HG02588 (cell line): Measurements from ENCODE around the gene HSPB6.
A peak's percentile ranks its signal among the peaks of the same experiment; 100 is the strongest.

Experiments
- ATAC-seq: cut with Tn5 transposase; IDR thresholded peaks from one replicate; pipeline ENCODE4 v1.9.1; 2021; ENCODE audit warnings: mild to moderate bottlenecking, moderate library complexity; ENCODE audit not compliant: unreplicated experiment

Gene HSPB6

DNA sequence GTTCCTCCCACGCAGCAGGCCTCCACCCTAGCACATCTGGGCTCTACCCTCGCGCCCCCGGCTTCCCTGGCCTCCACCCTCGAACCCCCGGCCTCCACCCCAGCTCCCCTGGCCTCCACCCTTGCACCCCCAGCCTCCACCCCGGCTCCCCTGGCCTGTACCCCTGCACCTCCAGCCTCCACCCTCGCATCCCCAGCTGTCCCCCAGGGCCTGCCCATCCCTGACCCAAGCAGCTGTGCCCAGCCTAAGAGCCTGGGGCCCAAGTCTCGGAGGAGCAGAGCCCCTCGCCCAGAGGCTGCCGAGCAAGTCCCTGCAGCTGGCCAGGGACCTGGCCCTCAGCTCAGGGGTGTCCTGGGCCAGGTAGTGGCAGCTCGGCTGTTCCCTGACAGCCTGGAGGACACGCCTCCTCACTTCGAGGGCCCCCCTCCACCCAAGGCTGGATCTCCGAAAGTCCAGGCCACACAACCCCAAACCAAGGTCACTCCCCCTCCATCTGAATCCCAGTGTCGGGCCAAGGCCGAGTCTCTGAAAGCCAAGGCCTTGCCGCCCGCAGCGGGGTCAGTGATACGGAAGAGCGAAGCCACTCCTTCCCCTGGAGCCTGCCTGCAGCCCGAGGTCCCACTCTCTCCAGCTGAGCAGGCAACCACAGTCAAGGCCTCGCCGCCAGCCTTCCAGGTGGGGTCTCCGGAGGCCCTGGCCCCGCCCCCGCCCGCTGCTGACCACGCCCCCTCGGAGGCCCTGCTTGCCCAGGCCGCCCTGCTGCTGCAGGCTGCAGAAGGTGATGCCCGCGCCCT is 10.7 kb upstream of the HSPB6 start:
- no peak for ATAC-seq

DNA sequence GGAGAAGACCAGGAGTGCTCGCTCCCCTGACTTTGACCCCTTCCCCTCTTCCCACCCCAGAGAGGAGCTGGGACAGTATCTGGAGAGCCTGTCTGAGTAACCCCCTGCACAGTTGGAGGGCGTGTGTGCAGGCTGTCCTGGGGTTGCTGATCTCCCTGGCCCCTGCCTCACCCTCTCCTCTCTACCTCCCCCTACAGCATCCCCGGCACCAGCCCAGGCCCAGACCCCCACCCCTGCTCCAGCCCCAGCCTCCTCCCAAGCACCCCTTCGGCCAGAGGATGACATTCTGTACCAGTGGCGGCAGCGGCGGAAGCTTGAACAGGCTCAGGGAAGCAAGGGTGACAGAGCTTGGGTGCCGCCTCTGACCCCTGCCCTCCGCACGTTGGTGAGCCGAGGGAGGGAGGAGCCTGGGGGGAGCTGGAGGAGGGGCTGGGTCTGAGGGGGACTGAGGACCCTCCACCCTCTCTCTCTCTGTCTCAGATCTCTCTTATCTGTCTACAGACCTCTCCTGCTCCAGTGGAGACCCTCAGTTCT is 9.8 kb upstream of the HSPB6 start:
- no peak for ATAC-seq

DNA sequence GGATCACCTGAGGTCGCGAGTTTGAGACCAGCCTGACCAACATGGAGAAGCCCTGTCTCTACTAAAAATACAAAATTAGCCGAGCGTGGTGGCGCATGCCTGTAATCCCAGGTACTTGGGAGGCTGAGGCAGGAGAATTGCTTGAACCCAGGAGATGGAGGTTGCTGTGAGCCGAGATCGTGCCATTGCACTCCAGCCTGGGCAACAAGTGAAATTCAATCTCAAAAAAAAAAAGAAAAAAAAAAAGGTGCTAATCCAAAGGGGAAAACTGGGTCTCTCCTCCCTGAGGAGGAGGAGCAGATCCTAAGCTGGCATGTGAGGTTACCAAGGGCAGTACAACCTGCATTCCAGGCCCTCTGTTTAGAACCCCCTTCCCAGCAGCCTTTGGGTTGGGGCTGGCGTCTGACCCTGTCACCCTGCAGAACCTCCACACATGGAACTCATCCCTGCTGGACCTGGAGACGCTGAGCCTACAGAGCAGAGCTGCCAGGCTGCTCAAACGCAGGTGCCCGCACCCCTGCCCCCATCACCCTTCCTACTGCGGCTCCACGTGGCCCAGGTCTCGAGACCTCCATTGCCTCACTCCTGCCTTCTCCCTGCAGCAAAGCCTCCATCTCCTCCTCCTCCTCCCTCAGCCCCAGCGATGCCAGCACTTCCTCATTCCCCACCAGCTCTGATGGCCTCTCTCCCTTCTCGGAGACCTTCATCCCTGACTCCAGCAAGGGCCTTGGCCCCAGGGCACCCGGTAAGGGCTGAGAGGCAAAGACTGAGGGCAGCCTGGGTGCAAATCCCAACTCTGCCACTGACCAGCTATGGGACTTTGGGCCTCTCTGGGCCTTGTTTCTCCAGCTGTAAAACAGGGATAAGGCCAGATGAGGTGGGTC is 7.8 kb upstream of the HSPB6 start:
- no peak for ATAC-seq

DNA sequence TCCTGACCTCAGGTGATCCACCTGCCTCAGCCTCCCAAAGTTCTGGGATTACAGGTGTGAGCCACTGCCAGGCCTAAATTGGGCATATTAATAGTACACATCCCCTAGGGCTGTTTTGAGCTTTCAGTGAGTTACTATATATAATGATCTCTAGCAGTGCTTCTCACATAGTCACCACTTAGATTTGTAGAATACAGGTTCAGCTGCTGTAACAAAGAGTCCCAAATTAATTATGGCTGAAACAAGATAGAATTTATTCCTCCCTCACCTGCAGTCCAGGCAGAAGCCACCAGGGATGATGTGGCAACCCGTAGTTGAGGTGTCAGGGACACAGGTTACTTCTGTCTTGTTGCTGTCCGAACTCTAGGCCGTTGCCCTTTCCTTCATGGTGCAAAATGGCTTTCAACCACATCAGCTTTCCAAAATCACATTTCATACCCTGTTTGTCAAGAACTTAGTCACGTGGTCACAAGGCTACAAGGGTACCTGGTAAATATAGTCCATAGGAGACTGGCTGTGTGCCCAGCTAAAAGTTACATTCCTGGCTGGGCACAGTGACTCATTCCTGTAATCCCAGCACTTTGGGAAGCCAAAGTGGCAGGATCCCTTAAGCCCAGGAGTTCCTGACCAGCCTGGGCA is 4.0 kb upstream of the HSPB6 start:
- ATAC-seq: no peak

DNA sequence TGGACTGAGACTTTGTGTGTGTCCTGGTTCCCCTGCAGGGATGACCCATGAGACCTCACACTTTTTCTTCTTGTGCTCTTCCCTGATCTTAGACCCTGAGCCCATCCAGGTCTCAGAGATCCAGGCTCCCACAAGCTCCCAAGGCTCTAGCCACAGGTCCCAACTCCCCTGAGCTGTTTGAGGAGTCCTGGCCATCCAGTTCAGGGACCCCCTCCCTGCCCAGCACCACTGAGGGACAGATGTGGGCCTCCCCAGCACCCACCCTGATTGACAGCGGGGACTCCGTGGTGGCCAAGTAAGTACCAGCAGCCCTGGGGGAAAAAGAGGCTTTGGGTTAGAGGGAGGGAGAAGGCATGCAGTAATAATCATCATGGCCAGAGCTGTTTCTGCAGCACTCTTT is 2.9 kb upstream of the HSPB6 start:
- no peak for ATAC-seq

DNA sequence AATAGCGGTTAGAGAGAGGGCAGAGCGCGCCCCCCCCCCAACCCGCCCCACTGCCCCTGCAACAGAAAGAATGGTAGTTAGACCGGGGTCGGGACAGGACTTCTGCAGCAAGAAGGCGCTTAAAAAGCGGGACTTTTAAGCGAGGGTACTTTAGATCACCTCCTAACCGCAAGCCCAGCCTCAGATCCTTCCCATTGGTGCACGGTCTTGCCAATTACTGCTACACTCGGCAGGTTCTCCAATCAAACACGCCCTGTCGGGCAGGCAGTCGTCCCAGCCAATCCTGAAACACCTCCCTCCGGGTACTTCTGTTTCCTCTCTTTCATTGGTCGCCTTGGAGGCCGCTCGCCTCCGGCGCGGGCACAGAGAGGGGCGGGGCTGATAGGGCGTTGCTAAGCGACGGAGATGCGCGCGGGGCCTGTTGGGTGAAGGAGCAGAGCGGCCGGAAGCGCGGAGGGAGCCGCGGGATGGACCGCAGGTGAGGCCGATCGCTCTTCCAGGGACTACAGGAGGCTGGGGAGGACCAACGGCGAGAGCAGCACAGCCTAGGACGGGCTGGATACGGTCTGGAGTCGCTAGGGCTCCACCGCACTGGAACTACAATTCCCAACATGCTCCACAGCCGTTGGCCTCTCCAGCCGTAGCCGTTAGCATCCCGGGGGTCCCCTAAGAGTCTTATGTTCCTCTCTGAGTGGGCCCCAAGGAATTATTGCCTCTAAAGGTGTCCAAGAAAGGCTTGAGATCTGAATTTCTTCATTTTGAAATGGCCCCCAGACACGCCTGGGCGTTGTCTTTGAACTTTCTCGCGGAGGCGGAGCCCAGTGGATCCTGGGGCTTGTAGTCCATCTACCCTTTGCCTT is 1.1 kb upstream of the HSPB6 start, which contains the start of gene PROSER3:
Gene PROSER3, plus strand, starts transcription at position 428 of the 860 bp plus-strand sequence. Its CDS starts 40 bp downstream, at position 468.
- peak; percentile 93 for ATAC-seq

DNA sequence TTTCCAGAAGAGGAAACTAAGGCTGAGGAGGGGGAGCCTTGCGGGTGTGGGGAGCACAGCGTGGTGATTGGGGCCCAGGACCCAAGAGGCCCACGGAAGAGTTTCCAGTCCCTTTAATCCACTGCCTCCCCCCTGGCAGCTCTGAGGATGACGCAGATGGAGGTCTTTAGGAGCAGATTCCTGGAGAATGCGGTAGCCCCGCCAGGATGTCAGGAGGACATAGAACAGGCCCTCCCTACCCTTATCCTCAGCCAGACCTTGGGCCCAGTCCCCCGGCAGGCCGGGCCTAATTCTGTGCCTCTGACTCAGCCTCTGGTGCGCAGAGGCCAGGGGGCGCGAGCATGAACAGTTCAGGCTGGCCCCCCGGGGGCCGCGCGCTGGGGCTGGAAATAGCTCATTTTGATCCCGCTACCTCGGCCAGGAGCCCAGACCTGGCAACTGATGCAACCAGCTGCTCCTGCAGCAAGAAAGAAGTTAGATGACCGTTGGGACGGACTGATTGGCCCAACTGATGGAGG is 461 bp upstream of the HSPB6 start:
- ATAC-seq: no peak

DNA sequence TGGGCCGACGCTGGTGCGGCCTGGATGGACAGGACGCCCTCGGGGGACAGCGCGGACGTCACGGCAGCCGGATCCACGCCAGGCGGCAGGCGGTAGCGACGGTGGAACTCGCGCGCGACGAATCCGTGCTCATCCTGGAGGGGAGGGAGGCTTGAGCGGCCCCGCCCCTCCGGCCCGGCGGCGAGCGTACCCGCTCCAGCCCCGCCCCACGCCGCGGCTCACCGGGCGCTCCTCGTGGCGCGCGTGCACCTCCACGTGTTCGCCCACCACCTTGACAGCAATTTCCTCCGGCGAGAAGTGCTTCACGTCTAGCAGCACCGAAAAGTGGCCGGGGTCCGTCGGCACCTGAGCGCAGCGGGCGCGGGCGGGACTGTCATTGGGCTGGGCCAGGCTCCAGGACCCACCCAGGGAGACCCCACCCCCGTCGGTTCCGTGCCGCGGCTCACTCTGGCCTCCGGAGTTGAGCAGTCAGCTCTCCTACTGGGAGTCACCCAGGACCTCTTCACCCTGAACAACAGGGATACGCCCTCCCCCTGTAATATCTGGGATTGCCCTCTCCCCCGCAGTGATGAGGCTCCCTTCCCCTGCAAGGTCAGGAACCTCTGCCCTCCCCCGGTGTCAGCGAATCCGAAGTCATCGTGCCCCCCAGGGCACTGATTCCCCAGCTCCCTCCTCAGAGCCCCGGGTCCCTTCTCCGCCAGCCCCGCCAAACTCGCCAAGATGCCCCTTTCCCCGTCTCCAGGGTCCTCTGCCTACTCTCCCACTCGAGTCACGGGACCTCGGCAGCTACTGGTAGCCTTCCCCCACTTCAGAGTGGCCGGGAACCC is 1.1 kb downstream of the HSPB6 start:
- ATAC-seq: no peak

DNA sequence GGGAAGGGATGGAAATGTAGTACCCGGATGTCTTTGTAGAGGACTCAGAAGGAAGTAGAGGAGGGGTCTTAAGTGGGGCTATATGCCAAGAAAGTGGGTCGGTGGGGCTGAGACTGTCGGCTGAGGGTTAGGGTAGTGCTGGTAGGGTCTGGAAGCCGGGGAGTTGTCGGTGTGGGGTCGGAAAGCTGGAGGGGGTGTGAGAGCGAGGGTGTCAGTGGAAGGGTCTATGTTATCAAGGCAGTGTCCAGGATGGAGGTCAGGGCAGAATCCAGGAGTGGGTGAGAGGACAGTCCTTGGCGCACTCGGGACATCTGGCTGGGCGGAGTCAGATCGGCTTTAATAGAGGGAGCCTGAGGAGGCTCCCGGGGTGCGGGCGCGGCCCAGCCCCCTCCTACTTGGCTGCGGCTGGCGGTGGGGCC is 1.7 kb downstream of the HSPB6 start:
- ATAC-seq: no peak

DNA sequence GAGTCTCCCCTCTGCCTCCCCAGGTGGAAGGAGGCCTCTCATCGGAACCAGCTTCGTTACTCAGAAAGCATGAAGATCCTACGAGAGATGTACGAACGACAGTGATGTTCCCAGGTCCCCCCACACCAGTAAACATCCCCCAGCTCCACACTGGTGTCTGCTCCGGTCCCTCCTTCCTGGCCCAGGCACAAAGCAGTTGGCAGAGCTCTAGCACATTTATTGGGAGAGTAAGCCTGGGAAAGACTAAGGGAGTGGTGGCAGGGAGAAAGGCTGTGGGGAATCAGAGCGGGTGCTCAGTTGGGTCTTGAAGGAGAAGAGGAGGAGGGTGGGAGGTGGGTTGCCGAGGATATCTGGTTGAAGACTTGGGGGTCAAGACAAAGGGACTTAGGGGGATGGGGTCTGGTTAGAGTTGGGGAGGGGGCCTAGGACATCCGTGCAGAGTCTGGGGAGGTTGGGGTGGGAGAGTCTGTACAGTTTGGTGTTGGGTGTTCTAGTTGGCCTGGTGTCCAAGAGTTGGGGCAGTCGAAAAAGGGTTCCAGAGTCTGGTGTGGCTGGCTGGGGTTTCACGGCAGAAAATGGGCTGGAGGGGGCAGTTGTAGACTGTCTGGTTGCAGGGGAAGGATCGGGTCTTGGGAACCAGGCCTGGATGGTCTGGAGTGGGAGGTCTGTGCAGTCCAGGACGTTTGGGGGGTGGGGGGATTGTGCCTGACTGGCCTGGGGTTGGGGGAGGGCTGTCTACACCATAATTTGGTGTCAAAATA is 2.3 kb downstream of the HSPB6 start:
- ATAC-seq: no peak

DNA sequence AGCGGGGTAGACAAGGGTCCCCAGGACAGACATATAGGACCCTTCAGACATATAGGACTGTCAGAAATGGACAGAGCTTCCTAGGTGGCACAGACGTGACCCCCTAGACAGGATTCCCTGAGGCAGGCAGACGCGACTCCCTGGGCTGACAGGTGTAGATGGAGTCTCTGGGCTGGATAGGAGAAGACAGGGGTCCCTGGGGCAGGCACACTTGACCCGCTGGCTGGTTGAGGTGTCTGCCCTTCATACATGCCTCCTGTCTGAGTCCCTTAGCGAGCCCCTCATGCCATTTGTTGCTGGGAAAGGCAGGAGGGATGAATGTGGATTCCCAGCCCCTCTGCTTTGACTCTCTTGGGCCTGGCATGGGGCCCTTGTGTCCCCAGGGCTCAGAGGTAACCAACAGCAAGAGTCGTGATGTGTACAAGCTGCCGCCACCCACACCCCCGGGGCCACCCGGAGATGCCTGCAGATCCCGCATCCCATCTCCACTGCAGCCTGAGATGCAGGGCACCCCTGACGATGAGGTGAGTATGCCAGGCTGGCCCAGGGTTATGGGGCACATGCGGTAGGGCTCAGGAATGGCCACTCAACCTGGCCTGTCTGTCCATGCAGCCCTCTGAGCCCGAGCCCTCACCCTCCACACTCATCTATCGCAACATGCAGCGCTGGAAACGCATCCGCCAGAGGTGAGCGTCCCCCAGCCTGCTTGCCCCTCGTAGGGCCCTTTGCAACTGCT is 3.0 kb downstream of the HSPB6 start:
- ATAC-seq: no peak

DNA sequence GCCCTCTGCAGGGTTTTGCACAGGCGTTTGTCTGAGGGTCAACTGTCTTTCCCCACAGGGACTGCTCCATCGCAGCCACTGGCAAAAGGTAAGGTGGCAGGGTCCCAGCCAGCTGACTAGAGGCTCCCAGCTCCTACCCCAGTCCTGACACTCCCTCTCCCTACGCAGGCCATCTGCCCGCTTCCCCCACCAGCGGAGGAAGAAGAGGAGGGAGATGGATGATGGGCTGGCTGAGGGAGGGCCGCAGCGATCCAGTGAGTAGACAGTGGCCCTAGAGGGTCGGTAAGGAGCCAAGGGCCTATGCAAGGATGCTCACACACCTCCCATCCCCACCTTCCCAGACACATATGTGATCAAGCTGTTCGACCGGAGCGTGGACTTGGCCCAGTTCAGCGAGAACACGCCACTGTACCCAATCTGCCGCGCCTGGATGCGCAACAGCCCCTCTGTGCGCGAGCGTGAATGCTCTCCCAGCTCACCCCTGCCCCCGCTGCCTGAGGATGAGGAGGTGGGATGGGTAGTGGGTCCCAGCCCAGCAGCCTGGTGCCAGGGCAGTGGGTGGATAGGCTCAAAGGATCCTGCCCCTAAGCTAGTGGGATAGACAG is 4.0 kb downstream of the HSPB6 start:
- no peak for ATAC-seq

DNA sequence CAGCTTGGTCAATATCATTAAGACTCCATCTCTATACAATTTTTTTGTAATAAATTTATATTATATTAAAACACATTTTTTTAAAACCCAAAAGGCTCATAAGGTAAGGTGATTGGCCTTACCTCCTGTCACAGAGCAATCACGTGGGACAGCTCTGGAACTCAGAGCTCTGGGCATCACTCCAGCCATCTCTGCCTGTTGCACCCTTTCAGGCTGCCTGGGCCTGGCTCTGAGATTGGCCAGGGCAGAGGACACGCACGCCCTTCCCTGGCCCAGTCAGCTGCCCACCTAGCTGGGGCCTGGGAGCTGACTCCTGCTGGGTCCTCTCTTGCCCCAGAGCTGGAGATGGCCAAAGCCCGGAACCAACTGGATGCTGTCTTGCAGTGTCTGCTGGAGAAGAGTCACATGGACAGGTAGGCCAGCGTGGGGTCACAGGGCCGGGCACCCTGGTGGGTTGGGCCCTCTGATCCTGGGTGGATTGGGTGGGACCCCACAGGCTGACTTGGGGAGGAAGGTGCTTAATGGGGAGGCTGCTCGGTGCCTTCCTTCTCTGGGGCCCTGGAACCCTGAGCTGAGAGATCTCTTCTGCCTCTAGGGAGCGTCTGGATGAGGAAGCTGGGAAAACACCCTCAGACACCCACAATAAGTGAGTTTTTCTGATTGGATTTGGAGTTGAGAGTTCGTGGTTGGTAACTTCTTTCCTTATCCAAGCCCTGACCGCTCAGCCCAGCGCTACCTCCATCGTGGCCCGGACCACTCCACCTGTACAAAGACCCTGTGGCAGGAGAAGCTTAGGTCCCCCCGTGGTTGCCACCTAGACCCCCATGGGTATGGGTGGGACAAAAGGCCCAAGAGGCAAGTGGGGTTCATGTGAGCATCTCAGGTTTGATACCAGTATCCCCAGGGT is 4.7 kb downstream of the HSPB6 start:
- no peak for ATAC-seq

DNA sequence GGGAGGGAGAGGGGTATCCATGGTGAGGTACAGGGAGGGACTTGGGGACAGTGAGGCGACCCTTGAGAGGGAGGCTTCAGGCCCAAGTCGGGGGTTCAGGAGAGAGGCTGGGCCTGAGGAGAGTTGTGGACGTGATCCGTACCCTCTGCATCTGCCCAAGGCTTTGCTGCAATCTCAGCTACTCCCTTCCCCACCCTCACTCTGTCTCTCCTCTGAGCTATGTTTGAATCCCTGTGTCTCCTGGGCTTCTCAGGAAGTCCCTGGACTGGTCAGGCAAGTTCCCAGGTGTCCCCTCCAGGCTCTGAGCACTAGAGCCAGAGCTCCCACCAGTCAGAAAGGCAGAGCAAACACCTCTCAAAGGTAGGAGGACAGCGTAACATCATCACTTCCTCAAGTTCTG is 6.7 kb downstream of the HSPB6 start:
- ATAC-seq: no peak

DNA sequence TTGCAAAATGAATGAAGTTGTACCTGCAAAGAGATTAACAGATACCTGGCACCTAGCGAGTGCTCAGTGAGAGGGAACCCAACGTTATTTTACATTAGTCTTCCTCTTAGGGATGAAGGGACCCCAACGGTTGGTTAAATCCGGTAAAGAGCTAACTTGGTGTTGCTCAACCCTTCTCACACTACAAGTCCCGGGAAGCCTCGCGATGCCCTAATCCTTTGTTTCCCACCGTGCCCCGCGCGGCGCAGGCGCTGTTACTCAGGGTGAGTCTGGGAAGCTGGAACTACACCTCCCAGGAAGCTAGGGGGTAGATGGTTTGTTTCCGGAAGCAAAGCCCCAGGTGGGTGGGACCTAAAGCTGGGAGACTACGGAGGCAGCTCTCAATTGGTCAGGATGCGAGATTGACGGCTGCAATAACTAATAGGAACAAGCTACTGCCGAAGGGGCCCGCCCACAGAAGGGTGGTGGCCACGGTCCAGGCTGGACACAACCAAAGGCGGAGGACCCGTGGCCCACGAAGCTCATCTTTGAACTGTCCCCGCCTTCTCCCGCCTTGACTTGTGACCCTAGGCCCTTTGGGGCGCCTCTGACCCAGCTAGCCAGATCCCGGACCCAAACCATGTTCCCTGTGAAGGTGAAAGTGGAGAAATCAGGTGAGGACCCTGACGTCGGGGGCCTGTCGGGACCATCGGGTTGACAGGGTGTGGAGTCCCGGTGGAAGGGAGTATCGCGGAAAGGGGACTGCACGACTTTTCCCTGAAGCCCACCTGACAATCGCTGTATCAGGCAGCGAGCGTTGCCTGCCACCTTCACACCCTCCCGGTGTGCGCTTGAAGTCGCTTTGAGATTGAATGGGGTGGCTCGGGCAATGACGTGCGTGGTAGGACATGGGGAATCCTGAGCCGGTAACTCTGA is 8.5 kb downstream of the HSPB6 start, which contains the start of gene LIN37:
Gene LIN37, plus strand, starts transcription at position 471 of the 915 bp plus-strand sequence. Its CDS starts 149 bp downstream, at position 620.
- ATAC-seq: peak; percentile 63
